Keratinocyte (primary cell): ENCODE data around the gene CFAP410. TPM values are rescaled to one million over a fixed set of nuclear protein-coding genes. Genes with fewer than 3 reads are reported as not detected.

ENCODE experiments used
- DNase-seq: peaks from one replicate; pipeline ENCODE4 v3.0.0-alpha.2; 2011; ENCODE audit warnings: low read depth, missing footprints, low spot score
- FAIRE-seq: peaks from 2 replicates; lab custom pipeline; 2011; peaks lifted over from hg19 to GRCh38; lab: Jason Lieb, UNC
- H2AFZ ChIP-seq: 2 replicates; pipeline ENCODE4 v1.6.0; 2012; ENCODE audit warnings: low read length, control low read depth, inconsistent platforms; ENCODE audit not compliant: control insufficient read depth
- H3K27ac ChIP-seq: 2 replicates; pipeline ENCODE4 v1.5.1; 2011; ENCODE audit warnings: low read length; ENCODE audit not compliant: control insufficient read depth, insufficient read depth
- H3K27me3 ChIP-seq: 3 replicates; pipeline ENCODE4 v1.6.0; 2011; ENCODE audit warnings: low read length; ENCODE audit not compliant: control insufficient read depth, insufficient read depth; ENCODE audit errors: extremely low read depth
- H3K36me3 ChIP-seq, 2 experiments: 2 replicates in 1 of 2; 3 replicates in 1 of 2; pipeline ENCODE4 v1.5.1; 2011; ENCODE audit warnings: low read length in 2 of 2, mild to moderate bottlenecking in 1 of 2; ENCODE audit not compliant: control insufficient read depth in 2 of 2, insufficient read depth in 2 of 2; ENCODE audit errors: extremely low read depth in 1 of 2
- H3K4me1 ChIP-seq: 3 replicates; pipeline ENCODE4 v1.5.1; 2011; ENCODE audit warnings: low read length; ENCODE audit not compliant: control insufficient read depth, insufficient read depth; ENCODE audit errors: extremely low read depth
- H3K4me2 ChIP-seq: 3 replicates; pipeline ENCODE4 v1.6.0; 2011; ENCODE audit warnings: low read depth, low read length; ENCODE audit not compliant: control insufficient read depth, insufficient read depth; ENCODE audit errors: extremely low read depth
- H3K4me3 ChIP-seq, 3 experiments: fragments of 200-600 bp in 1 of 3; sonication (generic) in 1 of 3; 2 replicates in 2 of 3; 3 replicates in 1 of 3; pipeline ENCODE4 v1.5.1; 2011 to 2016; ENCODE audit warnings: low read length in 3 of 3, mild to moderate bottlenecking in 3 of 3, control low read depth in 2 of 3, inconsistent platforms in 1 of 3, low read depth in 1 of 3, mixed read lengths in 1 of 3, mixed run types in 1 of 3, moderate library complexity in 1 of 3; ENCODE audit not compliant: control insufficient read depth in 2 of 3, insufficient read depth in 2 of 3; ENCODE audit errors: extremely low read depth in 1 of 3
- H3K79me2 ChIP-seq: 2 replicates; pipeline ENCODE4 v1.6.0; 2012; ENCODE audit warnings: low read length; ENCODE audit not compliant: control insufficient read depth, insufficient read depth
- H3K9ac ChIP-seq: 3 replicates; pipeline ENCODE4 v1.6.0; 2011; ENCODE audit warnings: low read length; ENCODE audit not compliant: control insufficient read depth, insufficient read depth; ENCODE audit errors: extremely low read depth
- H3K9me1 ChIP-seq: 3 replicates; pipeline ENCODE4 v1.6.0; 2011; ENCODE audit warnings: low read length; ENCODE audit not compliant: control insufficient read depth, insufficient read depth; ENCODE audit errors: extremely low read depth
- H3K9me3 ChIP-seq: 2 replicates; pipeline ENCODE4 v1.5.1; 2012; ENCODE audit warnings: low read depth, low read length; ENCODE audit not compliant: control insufficient read depth
- H4K20me1 ChIP-seq: 3 replicates; pipeline ENCODE4 v1.6.0; 2011; ENCODE audit warnings: low read length; ENCODE audit not compliant: control insufficient read depth, insufficient read depth; ENCODE audit errors: extremely low read depth
- EZH2 ChIP-seq: IDR thresholded peaks from one replicate; pipeline ENCODE4 v1.6.1; 2012; ENCODE audit warnings: inconsistent platforms, mild to moderate bottlenecking, low read length, moderate library complexity
- dilution Hi-C: fragments of 300-500 bp; cut with MboI; formaldehyde crosslinking; loops from one replicate; pipeline ENCODE4 v1.7.0; 2020; ENCODE audit warnings: low sequenced_read_pairs; ENCODE audit not compliant: extremely low pct_ligation_motif_present
- polyA plus RNA-seq, 5 experiments: library from polyadenylated mRNA; depleted of rRNA in 3 of 5; stranded (reverse) in 3 of 5; stranded (forward) in 1 of 5; unstranded in 1 of 5; fragments of >200 nt; gene quantifications; 1 replicate in 1 of 5; 2 replicates in 3 of 5; 3 replicates in 1 of 5; pipeline versions ENCODE4 v1.2.1 to v1.2.3, GENCODE V29; 2011 to 2012; ENCODE audit warnings: missing spikeins in 2 of 5, low read depth in 1 of 5, low replicate concordance in 1 of 5
- TF ChIP-seq, protein P1 (sequence below), 3 experiments: IDR thresholded peaks in 1 of 3; conservative IDR thresholded peaks in 1 of 3; optimal IDR thresholded peaks in 1 of 3; 2 replicates in 2 of 3; 3 replicates in 1 of 3; pipeline versions ENCODE3 to v1.5.1; 2011; ENCODE audit warnings: low read length in 3 of 3, mild to moderate bottlenecking in 3 of 3, moderate library complexity in 2 of 3, control low read depth in 1 of 3, inconsistent platforms in 1 of 3; ENCODE audit not compliant: insufficient read depth in 2 of 3; ENCODE audit errors: extremely low read depth in 1 of 3

CFAP410 gene
- polyA plus RNA-seq, 1 donor (not counting 4 experiments of a cell fraction or from before 2014, with no cell fraction given), result 2.2 TPM

DNA sequence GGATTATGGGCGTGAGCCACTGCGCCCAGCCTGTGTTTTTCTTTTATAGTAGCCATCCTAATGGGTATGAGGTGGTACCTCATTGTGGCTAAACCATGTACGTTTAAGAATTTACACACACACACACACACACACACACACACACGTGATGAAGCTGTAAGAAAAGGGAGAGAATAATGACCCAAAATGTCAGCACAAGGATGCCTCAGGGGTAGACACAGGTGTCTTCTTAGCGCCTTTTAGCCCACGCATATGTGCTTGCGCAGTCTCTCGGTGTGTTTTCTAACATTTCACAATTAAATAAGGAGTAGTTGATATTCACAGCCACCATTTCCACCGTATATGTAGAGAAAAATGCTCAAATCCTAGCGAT lies 40.1 kb downstream of the CFAP410 start:
- peak overlapping the region; percentile 71 for H2AFZ ChIP-seq
- peak overlapping the region; percentile 68 to 76 (median 68) for H3K4me3 ChIP-seq
- no peaks in the 10 kb centered on the region for H3K9me3 ChIP-seq
- TF ChIP-seq, protein P1, sequence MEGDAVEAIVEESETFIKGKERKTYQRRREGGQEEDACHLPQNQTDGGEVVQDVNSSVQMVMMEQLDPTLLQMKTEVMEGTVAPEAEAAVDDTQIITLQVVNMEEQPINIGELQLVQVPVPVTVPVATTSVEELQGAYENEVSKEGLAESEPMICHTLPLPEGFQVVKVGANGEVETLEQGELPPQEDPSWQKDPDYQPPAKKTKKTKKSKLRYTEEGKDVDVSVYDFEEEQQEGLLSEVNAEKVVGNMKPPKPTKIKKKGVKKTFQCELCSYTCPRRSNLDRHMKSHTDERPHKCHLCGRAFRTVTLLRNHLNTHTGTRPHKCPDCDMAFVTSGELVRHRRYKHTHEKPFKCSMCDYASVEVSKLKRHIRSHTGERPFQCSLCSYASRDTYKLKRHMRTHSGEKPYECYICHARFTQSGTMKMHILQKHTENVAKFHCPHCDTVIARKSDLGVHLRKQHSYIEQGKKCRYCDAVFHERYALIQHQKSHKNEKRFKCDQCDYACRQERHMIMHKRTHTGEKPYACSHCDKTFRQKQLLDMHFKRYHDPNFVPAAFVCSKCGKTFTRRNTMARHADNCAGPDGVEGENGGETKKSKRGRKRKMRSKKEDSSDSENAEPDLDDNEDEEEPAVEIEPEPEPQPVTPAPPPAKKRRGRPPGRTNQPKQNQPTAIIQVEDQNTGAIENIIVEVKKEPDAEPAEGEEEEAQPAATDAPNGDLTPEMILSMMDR (optimal IDR thresholded peaks at IDR 0.05 in 1 of 3, IDR thresholded peaks at IDR 0.05 in 1 of 3, conservative IDR thresholded peaks at IDR 0.05 in 1 of 3; ENCODE audit: extremely low read depth in 1 of 3, insufficient read depth in 2 of 3, low read length in 3 of 3), result no peak
- TF ChIP-seq EZH2, result no peak
- no peaks in the 10 kb centered on the region for H3K9me1 ChIP-seq
- peaks cover 6% of the 10 kb centered on the region for H4K20me1 ChIP-seq
- peaks cover 15% of the 10 kb centered on the region for H3K4me1 ChIP-seq
- peak overlapping the region; percentile 78 for H3K9ac ChIP-seq
- peaks cover 9% of the 10 kb centered on the region for H3K27me3 ChIP-seq
- DNase-seq (no peak), FAIRE-seq (no peak)
- H3K4me2 ChIP-seq, result peak overlapping the region; percentile 90
- H3K79me2 ChIP-seq, result peaks cover 21% of the 10 kb centered on the region
- dilution Hi-C loops, result no loop called here
- H3K27ac ChIP-seq, result peak overlapping the region; percentile 63
- no peaks in the 10 kb centered on the region for H3K36me3 ChIP-seq

DNA sequence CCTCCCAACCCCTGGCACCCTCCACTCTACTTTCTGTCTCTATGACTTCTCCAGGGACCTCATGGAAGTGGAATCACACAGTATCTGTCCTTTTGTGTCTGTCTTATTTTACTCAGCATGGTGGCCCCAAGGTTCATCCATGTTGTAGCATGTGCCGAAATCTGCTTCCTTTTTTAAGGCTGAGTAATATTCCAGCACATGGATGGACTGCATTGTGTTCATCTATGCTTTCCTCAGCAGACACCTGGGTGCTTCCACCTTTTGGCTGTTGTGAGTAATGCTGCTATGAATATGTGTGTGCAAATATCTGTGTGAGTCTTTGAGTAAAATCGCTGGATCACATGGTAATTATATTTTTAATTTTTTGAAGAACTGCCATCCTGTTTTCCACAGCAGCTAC lies 40.9 kb downstream of the CFAP410 start:
- Histone ChIP-seq H3K79me2 (peaks cover 21% of the 10 kb centered on the region), H3K9me1 (no peaks in the 10 kb centered on the region), H4K20me1 (peaks cover 6% of the 10 kb centered on the region), H3K27ac (no peak overlapping the region), H3K36me3 (no peaks in the 10 kb centered on the region), H3K4me1 (peaks cover 15% of the 10 kb centered on the region), H3K9me3 (no peaks in the 10 kb centered on the region), H3K4me3 (no peak overlapping the region), H2AFZ (no peak overlapping the region), H3K27me3 (peaks cover 9% of the 10 kb centered on the region), H3K4me2 (no peak overlapping the region), H3K9ac (no peak overlapping the region)
- dilution Hi-C loops, result no loop called here
- FAIRE-seq (no peak), DNase-seq (no peak)
- TF ChIP-seq, protein P1 (optimal IDR thresholded peaks at IDR 0.05 in 1 of 3, IDR thresholded peaks at IDR 0.05 in 1 of 3, conservative IDR thresholded peaks at IDR 0.05 in 1 of 3; ENCODE audit: extremely low read depth in 1 of 3, insufficient read depth in 2 of 3, low read length in 3 of 3), result peak in 2 of 3 experiments; percentile 9 to 15
- no peak for TF ChIP-seq EZH2
